Mucosa of gallbladder (tissue), 1 donor: ENCODE measurements around the gene FMNL2. TPM values are rescaled to one million over a fixed set of nuclear protein-coding genes. Genes with fewer than 3 reads are reported as not detected.

ENCODE experiments used
- DNase-seq: peaks from one replicate; pipeline ENCODE4 v3.0.0-alpha.2; 2020; ENCODE audit warnings: low spot score
- total RNA-seq: library from RNA; stranded (reverse); gene quantifications from one replicate; pipeline ENCODE4 v1.2.1, GENCODE V29; 2021
- donor health status: DM: no; HTN: no; CAD: no.

Gene FMNL2
- total RNA-seq, 1 donor from 2014 or later: 24.7 TPM

DNA sequence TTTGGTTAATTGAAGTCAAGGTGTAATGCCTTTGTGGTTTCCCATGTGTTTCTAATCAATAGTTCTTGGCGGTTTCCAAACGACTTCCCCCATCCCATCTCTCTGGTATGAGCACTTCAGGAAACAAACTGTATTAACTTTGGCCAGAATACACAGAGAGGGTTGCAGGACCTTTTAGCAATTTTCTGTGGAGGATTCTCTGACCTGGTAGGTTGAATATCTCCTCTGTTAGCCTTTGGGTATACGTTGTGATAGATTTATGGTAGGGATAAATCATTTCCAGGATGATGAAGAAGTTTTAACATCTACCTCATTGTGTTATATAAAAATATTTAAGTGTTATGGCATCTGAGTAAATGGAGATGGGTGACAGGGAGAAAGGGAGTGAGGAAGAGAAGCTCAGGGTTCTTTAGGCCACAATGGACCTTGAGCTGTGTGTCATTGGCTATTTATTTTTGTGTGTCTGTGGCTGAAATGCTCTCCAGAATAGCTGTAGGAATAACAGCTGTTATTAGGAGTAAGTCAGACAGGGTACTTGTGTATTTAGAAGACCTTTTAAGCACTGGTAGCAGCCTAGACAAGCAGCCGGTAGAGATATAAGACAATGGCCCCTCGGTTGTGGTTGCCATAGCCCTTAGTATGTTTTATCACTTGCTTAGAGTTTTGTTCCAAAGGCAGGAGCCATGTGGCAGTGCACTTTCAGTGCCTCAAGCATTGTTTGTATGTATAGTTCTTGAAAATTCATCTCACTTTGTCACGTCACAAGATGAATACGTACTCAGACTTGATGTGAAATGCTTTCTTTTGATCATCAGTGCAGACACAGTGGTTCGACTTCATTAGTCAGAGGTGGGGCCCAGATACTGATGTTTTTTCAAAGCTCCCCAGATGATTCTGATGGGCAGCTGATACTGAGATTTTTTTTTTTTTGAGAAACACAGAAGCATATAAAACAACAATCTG, 91.1 kb downstream of the FMNL2 start:
- no peak for DNase-seq

DNA sequence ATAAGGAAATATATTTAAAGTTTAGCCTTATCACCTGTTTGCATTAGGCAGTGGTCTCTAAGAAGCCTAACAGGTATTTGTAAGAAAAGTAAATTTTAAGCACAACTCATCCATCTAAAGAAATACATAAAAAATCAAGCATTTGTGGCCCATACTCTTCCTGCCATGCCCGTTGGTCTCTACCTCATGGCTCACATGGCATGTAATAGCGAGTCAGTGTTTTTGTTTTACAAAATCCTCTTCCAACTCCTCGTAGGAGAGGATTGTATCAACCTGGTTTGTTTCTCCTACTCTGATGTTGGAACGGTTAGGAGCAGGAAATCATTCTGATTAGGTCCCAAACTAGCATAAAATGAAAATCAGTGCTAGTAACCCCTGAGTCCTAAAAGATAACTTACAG, 91.8 kb downstream of the FMNL2 start:
- no peak for DNase-seq

DNA sequence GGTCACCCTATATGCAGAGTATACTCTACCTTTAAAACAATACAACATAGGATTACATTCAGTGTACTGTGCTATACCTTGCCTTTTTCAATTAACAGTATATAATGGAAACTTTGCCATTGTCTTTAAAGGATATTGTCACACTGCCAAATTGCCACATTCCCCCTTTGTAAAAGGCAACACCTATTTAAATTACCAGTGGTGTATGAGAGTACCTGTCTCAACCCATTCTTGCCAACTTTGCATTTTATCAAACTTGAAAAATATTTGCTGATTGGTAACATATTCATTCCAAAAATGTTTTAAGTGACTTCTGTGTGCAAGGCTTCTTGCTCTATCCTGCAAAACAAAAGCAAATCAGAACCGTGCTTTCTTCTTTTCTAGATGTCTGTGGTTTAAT, 92.9 kb downstream of the FMNL2 start:
- no peak for DNase-seq

DNA sequence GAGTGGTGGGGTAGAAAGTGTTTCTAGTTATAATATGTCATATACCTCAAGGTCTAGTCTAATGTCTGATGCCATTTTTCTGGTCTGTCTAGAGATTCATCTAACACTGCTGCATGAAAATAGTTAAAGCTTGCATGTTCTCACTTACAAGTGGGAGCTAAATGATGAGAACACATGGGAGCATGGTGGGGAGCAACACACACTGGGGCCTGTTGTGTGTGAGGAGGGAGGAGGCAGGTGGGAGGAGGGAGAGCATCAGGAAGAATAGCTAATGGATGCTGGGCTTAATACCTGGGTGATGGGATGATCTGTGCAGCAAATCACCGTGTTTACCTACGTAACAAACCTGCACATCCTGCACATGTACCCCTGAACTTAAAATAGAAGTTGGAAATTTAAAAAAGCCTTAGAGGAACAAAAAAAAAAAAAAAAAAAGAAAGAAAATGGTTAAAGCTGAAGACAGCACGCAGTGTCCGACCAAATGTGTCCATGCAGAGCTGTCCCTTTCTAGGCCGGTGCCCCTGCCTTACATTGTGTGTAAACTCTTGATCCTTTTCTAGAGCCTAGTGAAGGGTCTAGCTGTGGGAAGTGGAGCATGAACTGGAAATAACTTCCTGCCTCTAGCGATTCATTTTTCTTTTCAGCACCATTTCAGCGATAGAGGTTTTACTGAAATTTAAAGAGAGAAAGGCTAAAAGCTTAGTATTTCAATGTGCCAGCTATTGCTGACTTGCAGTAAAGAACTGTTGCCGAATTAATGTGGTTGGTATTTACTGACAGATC, 94.0 kb downstream of the FMNL2 start:
- no peak for DNase-seq

DNA sequence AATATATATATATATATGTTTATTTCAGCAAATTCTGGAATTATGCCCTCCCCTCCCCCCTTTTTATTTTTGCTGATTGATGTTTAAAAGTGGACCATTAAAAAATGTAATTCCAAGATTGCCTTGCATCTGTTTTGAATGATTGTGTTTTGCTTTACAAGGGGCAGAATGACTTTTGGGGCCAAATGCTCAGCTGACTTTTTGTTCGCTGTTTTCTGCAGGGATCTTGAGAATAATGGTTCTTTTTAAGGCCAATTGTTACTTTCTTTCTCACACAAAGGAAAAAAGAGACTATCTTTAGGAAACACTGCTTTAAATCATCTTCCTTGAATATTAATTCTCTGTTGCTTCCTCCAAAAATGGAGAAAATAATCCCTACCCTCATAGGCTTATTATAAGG, 95.9 kb downstream of the FMNL2 start:
- DNase-seq: no peak

DNA sequence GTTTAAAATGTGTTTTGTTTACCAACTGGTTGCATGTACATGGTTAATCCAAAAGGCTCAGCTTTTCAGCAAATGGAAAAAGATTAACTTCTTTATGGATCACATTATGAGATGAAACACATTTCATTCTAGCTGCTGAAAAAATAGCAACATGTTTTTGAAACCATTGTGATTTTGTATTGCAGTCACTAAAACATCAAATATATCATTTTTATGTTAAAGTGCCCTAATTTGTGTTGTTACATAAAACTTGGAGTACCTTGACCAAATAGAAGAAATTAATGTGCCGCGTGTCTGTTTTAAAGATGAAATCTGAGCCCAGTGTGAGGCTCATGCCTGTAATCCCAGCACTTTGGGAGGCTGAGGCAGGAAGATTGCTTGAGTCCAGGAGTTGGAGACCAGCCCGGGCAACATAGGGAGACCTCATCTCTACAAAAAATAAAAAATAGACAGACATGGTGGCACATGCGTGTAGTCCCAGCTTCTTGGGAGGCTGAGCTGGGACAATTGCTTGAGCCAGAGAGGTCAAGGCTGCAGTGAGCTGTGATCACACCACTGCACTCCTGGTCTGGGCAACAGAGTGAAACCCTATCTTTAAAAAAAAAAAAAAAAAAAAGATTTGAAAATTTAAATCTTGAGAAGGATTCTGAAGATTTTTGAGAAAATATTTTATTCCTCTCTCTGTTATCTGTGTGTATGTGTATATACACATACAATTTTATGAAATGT, 96.6 kb downstream of the FMNL2 start:
- no peak for DNase-seq

DNA sequence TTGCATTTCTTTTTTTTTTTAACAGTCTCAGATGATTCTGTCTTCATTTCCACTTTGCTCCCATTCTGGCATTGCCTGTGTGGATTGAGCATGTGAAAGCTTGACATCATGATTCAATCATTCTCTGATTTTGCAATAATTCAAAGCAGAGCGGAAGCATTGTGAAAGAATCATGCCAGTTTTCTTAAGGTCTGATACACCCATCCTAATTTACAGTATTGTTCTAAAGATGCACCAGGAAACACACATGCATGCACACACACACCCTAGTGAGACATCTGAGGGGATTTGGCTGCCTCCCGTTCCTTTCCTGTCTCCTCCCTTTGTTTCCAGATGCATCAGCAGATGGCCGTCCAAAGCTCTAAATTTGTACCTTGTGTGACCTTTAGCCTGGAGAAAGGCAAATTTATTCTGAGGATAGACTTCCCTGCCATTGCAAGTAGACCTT, 97.3 kb downstream of the FMNL2 start:
- no peak for DNase-seq

DNA sequence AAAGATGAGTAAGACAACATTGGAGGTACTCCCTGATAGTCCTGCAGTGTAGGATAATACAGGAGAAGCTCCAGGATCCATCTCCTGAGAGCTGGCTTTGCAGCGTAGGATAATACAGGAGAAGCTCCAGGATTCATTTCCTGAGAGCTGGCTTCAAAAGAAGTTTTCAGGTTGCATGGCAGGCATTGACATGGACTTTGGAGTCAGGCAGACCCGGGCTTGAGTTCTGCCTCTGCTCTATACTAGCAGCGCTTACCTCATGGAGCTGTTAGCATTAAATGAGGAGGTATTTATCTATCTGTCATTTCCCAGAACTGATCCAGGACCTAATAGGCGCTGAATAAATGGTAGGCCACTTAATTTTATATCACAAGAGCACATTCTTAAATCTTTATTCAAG, 97.8 kb downstream of the FMNL2 start:
- no peak for DNase-seq

DNA sequence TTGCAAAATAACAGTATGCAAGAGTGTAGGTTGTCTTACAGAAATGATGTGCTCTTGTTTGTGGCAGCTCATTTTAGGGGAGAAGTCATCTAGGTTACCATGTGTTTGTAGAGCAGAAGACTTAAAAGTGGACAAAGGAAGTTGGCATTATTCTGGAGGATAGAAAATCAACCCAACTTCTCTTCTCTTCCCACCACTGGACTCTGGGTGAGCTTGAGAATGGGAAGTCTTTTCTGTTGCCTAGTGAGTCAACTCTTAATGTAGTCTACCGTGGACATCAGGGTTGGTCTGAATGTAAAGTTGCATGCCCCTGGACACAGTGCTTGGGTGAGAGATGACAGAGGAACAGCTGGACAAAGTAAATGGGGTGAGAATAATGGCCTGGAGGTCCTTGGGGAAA, 98.3 kb downstream of the FMNL2 start:
- DNase-seq: no peak

DNA sequence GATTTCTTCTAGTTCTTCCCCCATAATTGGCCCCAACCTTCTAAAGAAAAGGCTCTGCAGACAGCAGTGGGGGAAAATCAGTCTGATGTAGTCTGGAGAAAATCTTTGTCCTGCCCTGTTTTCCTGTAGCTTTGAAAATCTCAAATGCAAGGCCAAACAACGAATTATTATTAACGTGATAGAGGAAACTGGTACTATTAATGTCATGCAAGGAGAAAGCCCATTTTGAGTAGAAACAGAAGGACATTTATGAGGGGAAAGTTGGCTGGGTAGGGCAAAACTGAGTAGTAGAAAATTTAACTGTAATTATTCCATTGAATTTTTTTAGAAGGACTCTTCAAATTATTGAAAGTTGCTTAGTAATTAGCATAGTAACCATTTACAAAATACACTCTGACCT, 98.8 kb downstream of the FMNL2 start:
- no peak for DNase-seq

DNA sequence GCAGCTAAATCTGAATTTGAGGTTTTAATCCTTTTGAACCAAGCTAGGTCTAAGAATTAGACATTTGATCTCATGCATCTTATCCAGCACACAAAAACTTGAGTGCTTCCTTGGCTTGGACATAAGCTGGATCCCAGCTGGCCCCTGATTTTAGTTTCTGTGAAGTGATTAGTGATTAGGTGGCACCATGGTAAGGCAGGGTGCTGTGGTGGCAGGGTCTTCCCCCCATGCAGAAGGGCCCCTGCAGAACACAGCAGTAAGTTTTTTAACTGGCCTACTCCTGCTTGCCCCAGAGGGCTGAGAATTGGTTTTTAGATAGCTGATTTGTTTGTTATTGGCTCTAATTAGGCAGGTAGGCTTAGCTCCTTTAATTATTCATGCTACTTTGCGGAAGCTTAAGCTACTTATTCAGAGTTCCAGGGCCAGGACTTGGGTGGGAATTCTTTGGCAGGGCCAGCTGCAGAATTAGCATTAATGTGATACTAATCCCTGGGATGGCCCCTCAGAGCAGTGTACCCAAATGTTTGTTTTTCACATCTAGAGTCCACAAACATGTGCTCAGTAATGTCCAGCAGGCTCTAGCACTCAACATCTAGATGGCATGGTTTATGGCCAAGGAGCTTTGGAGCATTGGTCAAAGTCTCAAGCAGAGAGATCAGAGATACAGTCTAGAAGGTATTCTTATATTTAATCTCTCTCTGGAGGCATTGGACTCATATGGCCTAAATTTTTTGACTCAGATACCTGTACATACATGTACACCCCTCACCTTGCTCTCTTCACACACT, 99.6 kb downstream of the FMNL2 start:
- DNase-seq: no peak

DNA sequence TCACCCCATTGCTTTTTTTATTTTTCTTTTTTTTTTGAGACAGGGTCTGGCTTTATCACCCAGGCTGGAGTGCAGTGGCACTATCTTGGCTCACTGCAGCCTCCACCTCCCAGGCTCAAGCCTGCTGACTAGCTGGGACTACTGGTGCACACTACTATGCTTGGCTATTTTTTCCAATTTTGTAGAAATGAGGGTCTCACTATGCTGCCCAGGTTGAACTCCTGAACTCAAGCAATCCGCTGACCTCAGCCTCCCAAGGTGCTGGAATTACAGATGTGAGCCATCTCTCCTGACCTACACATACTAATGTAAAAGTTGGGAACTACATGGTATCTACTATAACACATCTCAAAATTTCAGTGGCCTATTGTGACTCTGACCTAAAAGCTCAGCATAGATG, 101.2 kb downstream of the FMNL2 start:
- DNase-seq: no peak

DNA sequence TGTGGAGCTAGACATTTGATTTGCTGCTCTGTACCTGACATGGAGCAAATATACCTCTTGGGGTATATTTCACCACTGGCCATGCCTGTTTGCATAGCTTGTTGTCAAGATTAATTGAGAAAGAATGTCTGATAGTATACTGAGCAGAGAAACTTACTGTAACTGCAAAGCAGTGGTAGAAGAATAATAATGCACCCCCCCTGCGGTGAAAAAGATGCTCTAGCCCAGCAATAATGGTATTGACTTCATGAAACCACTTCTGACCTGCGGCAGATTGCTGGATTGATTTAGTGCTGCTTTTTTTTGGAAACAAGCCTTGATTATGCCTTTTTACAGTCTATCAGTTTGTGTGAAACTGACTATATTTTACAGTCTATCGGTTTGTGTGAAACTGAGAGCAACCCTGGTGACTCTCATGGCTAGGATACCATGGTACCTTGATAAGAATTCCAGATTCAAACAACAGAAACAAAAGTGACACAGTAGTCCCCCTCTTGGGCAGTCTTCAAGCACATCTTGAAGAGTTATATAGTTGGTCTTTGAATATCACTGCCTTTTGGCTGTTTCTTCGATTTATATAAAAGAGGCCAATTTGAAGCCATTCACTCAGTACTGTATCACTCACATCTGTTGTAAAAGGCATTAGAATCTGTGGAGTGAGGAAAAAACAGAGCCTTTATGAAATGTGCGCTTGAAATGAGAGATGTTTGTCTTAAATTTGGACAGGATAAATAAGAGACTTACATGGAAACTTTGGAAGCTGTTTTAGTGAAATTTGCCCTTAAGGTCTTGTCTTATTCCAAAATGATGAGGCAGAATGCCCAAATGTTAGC, 102.5 kb downstream of the FMNL2 start:
- no peak for DNase-seq

DNA sequence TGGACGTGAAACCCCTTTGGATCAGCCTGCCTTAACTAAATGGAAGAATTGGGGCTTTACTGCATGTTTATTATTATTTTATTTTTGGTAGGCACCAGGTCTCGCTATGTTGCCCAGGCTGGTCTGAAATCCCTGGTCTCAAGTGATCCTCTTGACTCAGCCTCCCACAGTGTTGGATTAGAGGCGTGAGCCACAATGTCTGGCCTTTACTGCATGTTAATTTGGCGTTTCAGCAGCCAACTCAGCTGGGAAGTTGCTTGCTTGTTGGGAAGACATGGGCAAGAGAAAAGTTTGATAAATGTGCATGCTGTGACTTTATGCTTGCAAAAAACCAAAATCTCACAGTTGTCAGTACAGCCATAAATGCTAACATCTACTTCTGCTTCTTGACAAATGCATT, 105.1 kb downstream of the FMNL2 start:
- no peak for DNase-seq

DNA sequence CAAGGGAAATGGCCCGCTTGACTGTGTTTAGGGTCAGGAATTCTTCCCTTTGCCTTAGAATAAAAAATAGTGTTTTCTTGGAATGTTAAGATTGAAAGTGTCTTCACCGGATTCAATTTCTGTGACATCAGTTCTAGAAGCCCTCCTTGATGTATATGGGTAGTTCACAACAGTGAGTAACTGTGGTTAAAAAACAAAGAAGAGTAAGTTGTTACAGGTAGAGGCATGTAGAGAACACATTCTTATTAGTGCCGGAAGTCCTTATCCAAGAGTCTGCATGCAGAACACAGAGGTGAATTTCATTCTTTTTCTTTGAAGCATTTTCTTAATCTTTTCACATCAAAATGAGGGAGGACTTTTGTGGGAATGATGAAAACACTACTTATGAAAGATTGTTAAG, 105.5 kb downstream of the FMNL2 start:
- DNase-seq: no peak

DNA sequence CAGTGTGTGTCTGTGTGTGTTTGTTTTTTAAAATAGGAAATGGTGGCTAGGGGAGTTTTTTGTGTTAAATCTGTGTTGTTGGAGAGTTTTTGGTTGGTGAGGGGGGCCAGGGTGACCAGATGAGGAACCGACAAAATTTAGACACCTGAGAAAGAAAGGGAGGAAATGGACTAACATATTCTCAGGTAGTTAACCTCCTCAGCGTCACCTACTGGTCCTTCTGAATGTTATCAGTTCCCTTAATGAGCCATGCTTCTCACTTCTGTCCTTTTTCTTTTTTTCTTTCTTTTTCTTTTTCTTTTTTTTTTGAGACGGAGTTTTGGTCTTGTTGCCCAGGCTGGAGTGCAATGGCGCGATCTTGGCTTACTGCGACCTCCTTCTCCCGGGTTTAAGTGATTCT, 107.0 kb downstream of the FMNL2 start:
- no peak for DNase-seq

DNA sequence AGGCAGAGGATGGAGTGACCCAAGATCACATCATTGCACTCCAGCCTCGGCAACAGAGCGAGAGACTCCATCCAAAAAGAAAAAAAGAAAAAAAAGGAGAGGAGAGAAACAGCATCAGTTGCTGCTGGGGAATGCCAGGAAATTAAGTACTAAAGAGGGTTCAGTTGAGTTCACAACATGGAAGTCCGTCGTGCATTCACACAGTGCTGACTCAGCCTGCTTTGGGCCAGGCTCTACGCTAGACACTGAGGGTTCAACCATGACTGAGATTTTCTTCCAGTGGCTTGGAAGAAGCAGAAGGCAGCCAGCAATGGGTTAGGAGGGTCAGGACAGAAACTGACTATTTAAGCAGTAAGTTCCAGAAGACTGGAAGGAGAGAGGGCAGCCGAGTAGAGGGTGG, 108.8 kb downstream of the FMNL2 start:
- DNase-seq: no peak

DNA sequence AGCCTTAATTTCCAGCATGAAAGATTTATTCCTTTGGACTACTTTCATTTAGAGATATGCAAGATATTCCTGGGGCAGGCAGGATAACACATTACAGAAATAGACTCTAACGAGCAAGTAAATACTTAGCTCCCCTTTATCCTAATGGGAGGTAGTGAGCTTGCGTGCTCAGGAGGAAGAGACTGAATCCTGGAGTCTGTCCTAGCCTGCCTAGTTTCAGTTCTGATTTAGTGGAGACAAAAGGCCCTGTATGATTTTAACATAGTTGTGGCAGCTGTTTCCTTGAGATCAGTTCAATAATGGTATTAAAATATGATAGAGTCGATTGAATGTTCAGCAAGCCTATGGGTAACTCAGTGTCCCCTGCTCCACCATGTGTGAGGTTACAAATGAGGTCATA, 109.5 kb downstream of the FMNL2 start:
- no peak for DNase-seq

DNA sequence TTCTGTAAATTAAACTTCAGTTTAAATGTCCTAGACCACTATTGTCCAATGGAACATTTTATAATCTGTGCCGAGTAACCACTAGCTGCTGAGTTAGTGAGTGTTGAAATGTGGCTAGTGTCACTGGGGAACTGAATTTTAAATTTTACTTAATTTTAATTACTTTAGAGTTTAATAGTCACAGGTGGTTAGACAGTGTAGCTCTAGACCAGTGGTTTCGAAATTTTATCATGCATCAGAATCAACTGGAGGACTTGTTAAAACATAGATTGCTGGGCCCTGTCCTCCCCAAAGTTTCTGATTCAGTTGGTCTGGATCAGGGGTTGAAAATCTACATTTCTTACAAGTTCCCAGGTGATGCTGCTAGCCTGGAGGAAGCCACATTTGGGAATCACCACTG, 110.4 kb downstream of the FMNL2 start:
- DNase-seq: no peak

DNA sequence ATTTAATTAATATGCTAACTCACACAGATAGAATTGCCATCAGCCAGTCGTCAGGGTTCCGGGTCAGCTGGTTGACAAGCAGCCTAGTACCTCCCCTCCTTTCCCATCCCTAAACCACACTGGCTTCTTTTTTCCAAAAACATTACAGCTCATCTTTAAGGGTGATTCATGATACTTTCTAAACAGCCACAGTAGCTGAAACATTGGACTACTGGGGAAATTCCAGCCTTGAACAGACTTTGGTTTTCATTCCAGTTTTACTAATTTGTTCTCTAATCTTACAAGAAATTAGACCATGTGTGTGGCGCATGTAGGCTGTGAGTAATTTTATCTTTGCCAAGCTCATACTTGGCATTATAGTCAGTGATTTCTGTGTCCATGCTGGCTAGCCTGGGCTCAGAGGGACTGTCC, 110.8 kb downstream of the FMNL2 start:
- no peak for DNase-seq

DNA sequence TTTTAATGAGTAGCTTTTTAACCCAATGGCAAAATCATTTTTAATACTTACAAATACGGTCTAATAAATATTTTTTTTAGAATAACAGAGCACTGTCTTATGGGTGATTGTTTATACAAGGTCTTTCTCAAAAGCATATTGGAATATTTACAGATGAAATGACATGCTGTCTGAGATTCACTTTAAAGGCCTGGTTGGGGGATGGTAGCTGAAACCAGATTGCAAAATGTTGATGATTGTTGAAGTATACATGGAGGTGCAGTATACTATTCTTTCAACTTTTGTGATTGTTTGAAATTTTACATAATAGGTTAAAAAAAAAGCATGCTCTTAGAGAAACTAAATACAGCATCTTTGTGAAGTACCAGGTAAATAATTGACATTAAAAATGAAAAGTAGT, 111.2 kb downstream of the FMNL2 start:
- DNase-seq: no peak
